Panc1 (cell line): Measurements from ENCODE around the gene COL4A3. TPM values are rescaled to one million over a fixed set of nuclear protein-coding genes. Genes with fewer than 3 reads are reported as not detected.

Experiments used
- ATAC-seq: fragments of 200-7000 bp; cut with Tn5 transposase; 2 replicates; pipeline ENCODE4 v1.9.1; 2020; ENCODE audit warnings: mild to moderate bottlenecking, moderate library complexity
- BruUV-seq: library from RNA; stranded (reverse); fragments of 400-500 nt; replicated peaks from 2 replicates; lab custom pipeline; 2021; lab: Mats Ljungman, UMichigan
- CTCF ChIA-PET: fragments of 300-600 bp; sonication (Branson Sonifier 250); formaldehyde crosslinking; loops from one replicate; lab custom pipeline; 2022; ENCODE audit warnings: antibody characterized with exemption; lab: Charles Lee
- POLR2A ChIA-PET: fragments of 300-600 bp; sonication (Branson Sonifier 250); formaldehyde crosslinking; loops from one replicate; lab custom pipeline; 2022; ENCODE audit warnings: antibody characterized with exemption; lab: Charles Lee
- DNase-seq: peaks from one replicate; pipeline ENCODE4 v3.0.0-alpha.2; 2010; ENCODE audit warnings: low read depth, low spot score
- H3K27ac ChIP-seq: 2 replicates; pipeline ENCODE4 v1.5.1; 2011; ENCODE audit warnings: mild to moderate bottlenecking, low read length, inconsistent platforms
- H3K27me3 ChIP-seq: fragments of 200-500 bp; sonication (Bioruptor generic); 2 replicates; pipeline ENCODE4 v1.6.0; 2014; ENCODE audit warnings: low read length, inconsistent platforms; ENCODE audit not compliant: control insufficient read depth, insufficient read depth
- H3K36me3 ChIP-seq: fragments of 200-500 bp; sonication (Bioruptor generic); 2 replicates; pipeline ENCODE4 v1.5.1; 2014; ENCODE audit warnings: inconsistent platforms, mild to moderate bottlenecking, low read length, moderate library complexity; ENCODE audit not compliant: control insufficient read depth, insufficient read depth
- H3K4me1 ChIP-seq: 2 replicates; pipeline ENCODE4 v1.5.1; 2011; ENCODE audit warnings: inconsistent platforms, mild to moderate bottlenecking, low read length, moderate library complexity; ENCODE audit not compliant: control insufficient read depth, insufficient read depth
- H3K4me3 ChIP-seq, 2 experiments: 2 replicates each; pipeline ENCODE4 v1.5.1; 2011 to 2012; ENCODE audit warnings: low read depth in 2 of 2, low read length in 2 of 2, mild to moderate bottlenecking in 2 of 2, inconsistent platforms in 1 of 2, moderate library complexity in 1 of 2
- H3K9me3 ChIP-seq: fragments of 200-500 bp; sonication (Bioruptor generic); 2 replicates; pipeline ENCODE4 v1.5.1; 2014; ENCODE audit warnings: low read depth, mild to moderate bottlenecking, inconsistent platforms, low read length, moderate library complexity; ENCODE audit not compliant: control insufficient read depth, insufficient read depth
- CTCF ChIP-seq: fragments of 450-650 bp; IDR thresholded peaks from 2 replicates; pipeline ENCODE4 v1.5.1; 2017; ENCODE audit warnings: mild to moderate bottlenecking
- POLR2AphosphoS5 ChIP-seq: IDR thresholded peaks from 2 replicates; pipeline ENCODE4 v1.6.1; 2012; ENCODE audit warnings: mild to moderate bottlenecking, low read depth, low read length, moderate library complexity
- REST ChIP-seq, 2 experiments: IDR thresholded peaks; 2 replicates each; pipeline ENCODE4 v1.6.1; 2011 to 2012; ENCODE audit warnings: low read depth in 2 of 2, control low read depth in 1 of 2, low read length in 1 of 2, mild to moderate bottlenecking in 1 of 2, moderate library complexity in 1 of 2; ENCODE audit not compliant: insufficient read depth in 1 of 2
- SIN3A ChIP-seq: IDR thresholded peaks from 2 replicates; pipeline ENCODE4 v1.6.1; 2012; ENCODE audit warnings: low read depth, mild to moderate bottlenecking, low read length, moderate library complexity, borderline replicate concordance; ENCODE audit not compliant: insufficient read depth
- TCF7L2 ChIP-seq: IDR thresholded peaks from 2 replicates; pipeline ENCODE4 v1.6.1; 2011; ENCODE audit warnings: mild to moderate bottlenecking, low read depth, low read length, inconsistent platforms
- in situ Hi-C: cut with HindIII; loops from 2 replicates; pipeline ENCODE4 v1.10.0; 2016; ENCODE audit warnings: low sequenced_read_pairs, low pct_unique_long_range_greater_than_20kb
- intact Hi-C: fragments of 100-400 bp; cut with micrococcal nuclease; formaldehyde crosslinking; loops from one replicate; pipeline ENCODE4 v1.10.0; 2022; ENCODE audit not compliant: unreplicated experiment
- total RNA-seq: library from RNA; stranded (reverse); gene quantifications from one replicate; pipeline ENCODE4 v1.2.1, GENCODE V29; 2021; ENCODE audit not compliant: unreplicated experiment

Gene COL4A3
- total RNA-seq, 1 experiment from 2014 or later = 0.18 TPM

GRCh38 chr2:227134591-227134990 lies 29.8 kb upstream of the COL4A3 start:
- no peaks in the 10 kb centered on the region for H3K4me1 ChIP-seq
- POLR2A ChIA-PET = no interaction called here
- H3K27me3 ChIP-seq = no peaks in the 10 kb centered on the region
- CTCF ChIA-PET = interaction anchor here (1.8 kb wide), 1 partner anchor 104 kb away, joined by 3 read pairs; no protein-coding TSS in a partner anchor
- H3K9me3 ChIP-seq = no peaks in the 10 kb centered on the region
- ATAC-seq (no peak), DNase-seq (no peak)
- intact Hi-C loops (loop anchor here (5.0 to 10.0 kb wide), 3 partner anchors 193 to 628 kb away; partner anchors contain the start of genes MFF and SCYGR1), in situ Hi-C loops (no loop called here)
- no peaks in the 10 kb centered on the region for H3K36me3 ChIP-seq
- no peak overlapping the region for H3K27ac ChIP-seq
- H3K4me3 ChIP-seq = no peak overlapping the region
- no TSS peak for BruUV-seq
- TF ChIP-seq REST (IDR thresholded peaks at IDR 0.05; ENCODE audit: insufficient read depth in 1 of 2, low read depth in 2 of 2, low read length in 1 of 2) (no peak), SIN3A (no peak), TCF7L2 (no peak), CTCF (no peak), POLR2AphosphoS5 (no peak)

- DNase-seq (no peak), ATAC-seq (no peak)
- in situ Hi-C loops (no loop called here), intact Hi-C loops (no loop called here)
- no peak overlapping the region for H3K4me3 ChIP-seq
- H3K27me3 ChIP-seq = peaks cover 7% of the 10 kb centered on the region
- no peaks in the 10 kb centered on the region for H3K36me3 ChIP-seq
- POLR2A ChIA-PET = no interaction called here
- H3K27ac ChIP-seq = no peak overlapping the region
- no peak for TF ChIP-seq TCF7L2
- no peak for TF ChIP-seq SIN3A
- TF ChIP-seq POLR2AphosphoS5 = no peak
- TF ChIP-seq REST (IDR thresholded peaks at IDR 0.05; ENCODE audit: insufficient read depth in 1 of 2, low read depth in 2 of 2, low read length in 1 of 2) = no peak
- no peak for TF ChIP-seq CTCF
- no TSS peak for BruUV-seq
- CTCF ChIA-PET = no interaction called here
- no peaks in the 10 kb centered on the region for H3K9me3 ChIP-seq
- H3K4me1 ChIP-seq = no peaks in the 10 kb centered on the region
Observed at GRCh38 chr2:227141301-227141700, 23.1 kb upstream of the COL4A3 start.
